ENCODE results near the gene SRGAP3.

SRGAP3 gene

DNA sequence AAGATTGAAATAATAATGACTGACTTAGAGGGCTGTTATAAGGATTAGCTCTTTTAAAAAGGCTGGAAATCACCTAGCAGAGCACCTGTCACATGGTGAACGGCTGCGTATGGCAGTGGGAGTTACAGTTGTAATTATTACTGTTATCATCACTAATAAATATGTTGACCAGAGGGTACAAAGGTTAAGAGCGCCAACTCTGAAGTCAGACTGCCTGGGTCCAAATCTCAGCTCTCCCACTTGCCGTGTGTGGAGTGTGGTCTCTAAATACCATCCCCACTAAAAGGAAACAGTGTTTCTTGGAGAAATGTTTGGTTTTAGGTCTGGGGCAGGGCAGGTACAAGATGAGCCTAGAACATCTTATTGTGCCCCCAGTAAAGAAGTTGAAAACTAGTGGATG, 280.2 kb downstream of the SRGAP3 start:
- H3K9me3 ChIP-seq (ENCODE audit: insufficient read depth, low read depth, low read length): no peaks in the 10 kb centered on the region
- 94% methylated on average over 2 of the region's 4 CpGs for WGBS
- H3K4me3 ChIP-seq (ENCODE audit: low read length): no peak overlapping the region
- peaks cover 10% of the 10 kb centered on the region for H3K4me1 ChIP-seq (ENCODE audit: insufficient read depth, low read length)
- no peaks in the 10 kb centered on the region for H3K36me3 ChIP-seq (ENCODE audit: insufficient read depth, low read length)
- 0 out of 2 replicates have a peak, but pooled peaks cover 2% of the 10 kb centered on the region for H3K27me3 ChIP-seq (ENCODE audit: insufficient read depth, low read length)
- H3K9ac ChIP-seq (ENCODE audit: low read depth, low read length): no peak overlapping the region
- no peak overlapping the region for H3K27ac ChIP-seq (ENCODE audit: low read depth, low read length)

DNA sequence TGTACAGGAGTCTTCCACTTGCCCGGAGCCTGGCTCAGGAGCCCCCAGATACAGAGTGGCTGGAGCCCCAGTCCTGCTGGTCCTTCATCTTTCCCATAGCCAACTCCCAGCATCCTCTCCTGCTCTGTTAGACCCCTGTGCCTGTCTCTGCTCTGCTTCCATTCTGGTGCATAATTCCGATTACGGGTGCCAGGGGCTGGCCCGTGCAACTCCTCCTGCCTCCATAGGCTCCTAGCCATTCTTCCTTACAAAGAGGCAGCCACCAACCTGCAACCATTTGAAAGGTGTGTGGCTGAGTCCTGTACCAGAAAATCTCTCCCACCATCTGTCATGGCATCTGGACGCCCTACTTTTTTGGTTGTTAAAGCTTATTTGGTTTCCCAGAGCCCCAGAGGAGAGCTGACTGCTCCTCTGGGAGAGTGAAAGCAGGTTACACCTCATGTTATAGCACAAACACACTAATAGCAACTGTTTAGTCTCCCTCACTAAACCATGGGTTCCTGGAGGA, 281.0 kb downstream of the SRGAP3 start:
- Histone ChIP-seq H3K36me3 (ENCODE audit: insufficient read depth, low read length) (no peaks in the 10 kb centered on the region), H3K9me3 (ENCODE audit: insufficient read depth, low read depth, low read length) (no peaks in the 10 kb centered on the region), H3K4me1 (ENCODE audit: insufficient read depth, low read length) (peaks cover 18% of the 10 kb centered on the region), H3K9ac (ENCODE audit: low read depth, low read length) (no peak overlapping the region), H3K27ac (ENCODE audit: low read depth, low read length) (no peak overlapping the region), H3K27me3 (ENCODE audit: insufficient read depth, low read length) (0 out of 2 replicates have a peak, but pooled peaks cover 2% of the 10 kb centered on the region), H3K4me3 (ENCODE audit: low read length) (no peak overlapping the region)
- 88% methylated on average over 5 of the region's 5 CpGs for WGBS

- Histone ChIP-seq H3K27ac (ENCODE audit: low read depth, low read length) (no peak overlapping the region), H3K9me3 (ENCODE audit: insufficient read depth, low read depth, low read length) (no peaks in the 10 kb centered on the region), H3K27me3 (ENCODE audit: insufficient read depth, low read length) (0 out of 2 replicates have a peak, but pooled peaks cover 2% of the 10 kb centered on the region), H3K36me3 (ENCODE audit: insufficient read depth, low read length) (no peaks in the 10 kb centered on the region), H3K9ac (ENCODE audit: low read depth, low read length) (no peak overlapping the region), H3K4me1 (ENCODE audit: insufficient read depth, low read length) (peaks cover 18% of the 10 kb centered on the region), H3K4me3 (ENCODE audit: low read length) (no peak overlapping the region)
- whole genome bisulfite sequencing: 89% methylated on average over 5 of the region's 5 CpGs
Observed at GRCh38 chr3:8967553-8967952, 281.9 kb downstream of the SRGAP3 start.

GRCh38 chr3:8966820-8967348, 282.6 kb downstream of the SRGAP3 start:
- H3K9ac ChIP-seq (ENCODE audit: low read depth, low read length): no peak overlapping the region

DNA sequence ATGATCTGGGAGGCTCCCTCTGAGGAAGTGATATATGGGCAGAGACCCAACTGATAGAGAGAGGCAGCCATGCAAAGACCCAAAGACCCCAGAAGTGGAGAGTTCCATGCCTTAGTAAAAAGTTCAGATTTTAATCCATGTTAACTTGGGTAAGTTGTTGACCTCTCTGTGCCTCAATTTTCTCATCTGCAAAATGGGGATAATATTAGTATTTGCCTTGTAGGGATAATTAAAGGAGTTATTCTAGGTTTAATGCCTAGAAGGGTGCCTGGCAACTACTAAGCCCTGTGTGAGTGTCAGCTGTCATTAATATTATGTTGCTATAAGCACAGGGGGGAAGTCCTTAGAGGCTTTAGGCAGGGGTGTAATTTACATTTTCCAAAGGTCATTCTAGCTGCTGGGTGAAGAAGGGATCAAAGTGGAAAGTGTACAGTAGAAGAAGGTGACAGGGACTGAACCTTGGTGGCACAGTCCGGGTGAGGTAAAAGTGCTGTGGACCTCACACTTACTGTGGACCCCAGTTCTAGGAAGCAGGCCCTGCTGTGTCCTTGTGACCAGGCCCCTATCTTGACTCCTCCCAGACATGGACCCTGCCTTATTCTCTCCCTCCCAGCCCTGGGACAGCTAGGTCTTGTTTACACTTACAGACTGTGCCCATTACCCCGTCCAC, 283.2 kb downstream of the SRGAP3 start:
- Histone ChIP-seq H3K4me3 (ENCODE audit: low read length) (no peak overlapping the region), H3K9me3 (ENCODE audit: insufficient read depth, low read depth, low read length) (no peaks in the 10 kb centered on the region), H3K27ac (ENCODE audit: low read depth, low read length) (no peak overlapping the region), H3K36me3 (ENCODE audit: insufficient read depth, low read length) (no peaks in the 10 kb centered on the region; the same call in 1 of the 2 replicates), H3K27me3 (ENCODE audit: insufficient read depth, low read length) (0 out of 2 replicates have a peak, but pooled peaks cover 2% of the 10 kb centered on the region), H3K4me1 (ENCODE audit: insufficient read depth, low read length) (peaks cover 18% of the 10 kb centered on the region), H3K9ac (ENCODE audit: low read depth, low read length) (no peak overlapping the region)
- 95% methylated on average over 2 of the region's 2 CpGs for WGBS

More at GRCh38 chr3:8966820-8967348, 282.6 kb downstream of the SRGAP3 start:
- no peaks in the 10 kb centered on the region for H3K36me3 ChIP-seq (ENCODE audit: insufficient read depth, low read length)
- no peaks in the 10 kb centered on the region for H3K9me3 ChIP-seq (ENCODE audit: insufficient read depth, low read depth, low read length)
- peaks cover 18% of the 10 kb centered on the region for H3K4me1 ChIP-seq (ENCODE audit: insufficient read depth, low read length)
- 85% methylated on average over 3 of the region's 3 CpGs for WGBS
- H3K27ac ChIP-seq (ENCODE audit: low read depth, low read length): no peak overlapping the region
- 0 out of 2 replicates have a peak, but pooled peaks cover 2% of the 10 kb centered on the region for H3K27me3 ChIP-seq (ENCODE audit: insufficient read depth, low read length)
- H3K4me3 ChIP-seq (ENCODE audit: low read length): no peak overlapping the region

DNA sequence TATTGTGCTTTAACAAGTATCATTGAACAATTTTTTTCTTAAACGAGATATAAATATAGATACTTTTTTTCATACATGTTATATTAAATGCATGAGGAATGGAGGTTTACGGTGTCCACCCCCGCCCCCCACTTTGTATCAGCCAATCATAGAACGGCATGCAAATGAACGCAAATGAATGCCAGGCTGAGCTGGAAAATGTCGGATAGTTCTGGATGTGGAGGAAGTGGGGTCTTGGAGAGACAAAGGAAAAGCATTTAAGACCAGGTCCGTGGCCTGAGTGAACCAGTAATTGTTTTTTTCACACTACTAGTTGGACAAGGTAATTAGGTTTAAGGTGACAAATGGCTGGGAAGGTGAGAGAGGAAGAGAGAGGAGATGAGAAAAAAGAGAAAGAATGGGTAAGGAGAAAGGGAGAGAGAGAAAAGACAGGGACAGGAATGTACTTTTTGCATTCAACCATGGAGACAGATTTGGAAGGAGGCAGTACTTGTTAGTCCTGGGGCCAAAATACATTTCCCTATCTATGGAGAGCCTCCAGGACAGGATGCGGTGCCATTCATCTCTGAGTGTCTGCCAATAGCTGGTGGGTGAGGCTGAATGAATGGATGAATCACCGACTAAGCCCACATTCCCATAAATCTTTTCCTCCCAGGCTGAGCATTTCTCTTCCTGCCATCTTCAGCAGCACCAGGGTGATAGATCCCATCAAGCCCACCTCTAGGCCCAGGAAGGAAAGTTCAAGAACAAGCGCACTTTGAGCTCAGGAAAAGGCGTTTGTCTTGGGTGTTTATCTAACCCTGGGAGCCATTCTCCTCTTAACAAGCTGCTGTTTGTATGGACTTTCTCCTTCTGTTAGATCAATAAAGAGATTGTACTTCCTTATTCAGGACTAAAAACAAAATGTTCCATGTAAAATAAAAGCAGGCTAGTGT, 284.7 kb downstream of the SRGAP3 start:
- H3K36me3 ChIP-seq (ENCODE audit: insufficient read depth, low read length): peaks cover 3% of the 10 kb centered on the region; the same call in 1 of the 2 replicates
- H3K9me3 ChIP-seq (ENCODE audit: insufficient read depth, low read depth, low read length): no peaks in the 10 kb centered on the region
- peak overlapping the region; percentile 64; the same call in 1 of the 2 replicates for H3K9ac ChIP-seq (ENCODE audit: low read depth, low read length)
- H3K4me3 ChIP-seq (ENCODE audit: low read length): no peak overlapping the region
- no peaks in the 10 kb centered on the region for H3K27me3 ChIP-seq (ENCODE audit: insufficient read depth, low read length)
- peak overlapping the region; percentile 82 for H3K27ac ChIP-seq (ENCODE audit: low read depth, low read length)
- WGBS: 58% methylated on average over 10 of the region's 11 CpGs
- peaks cover 18% of the 10 kb centered on the region for H3K4me1 ChIP-seq (ENCODE audit: insufficient read depth, low read length)

GRCh38 chr3:8963137-8963853, 286.2 kb downstream of the SRGAP3 start, which contains the start of gene RAD18:
TSS of gene RAD18 (minus strand) at chr3:8963472. CDS start at chr3:8963385, 87 bp downstream.
- Histone ChIP-seq H3K9me3 (ENCODE audit: insufficient read depth, low read depth, low read length) (no peaks in the 10 kb centered on the region), H3K9ac (ENCODE audit: low read depth, low read length) (peak within 1 kb of the TSS; percentile 75), H3K27me3 (ENCODE audit: insufficient read depth, low read length) (no peaks in the 10 kb centered on the region), H3K4me1 (ENCODE audit: insufficient read depth, low read length) (peaks cover 18% of the 10 kb centered on the region), H3K27ac (ENCODE audit: low read depth, low read length) (peak within 1 kb of the TSS; percentile 82; the same call in 1 of the 2 replicates), H3K36me3 (ENCODE audit: insufficient read depth, low read length) (peaks cover 15% of the 10 kb centered on the region), H3K4me3 (ENCODE audit: low read length) (peak within 1 kb of the TSS; percentile 77)
- WGBS: 5% methylated on average over 45 of the region's 45 CpGs

DNA sequence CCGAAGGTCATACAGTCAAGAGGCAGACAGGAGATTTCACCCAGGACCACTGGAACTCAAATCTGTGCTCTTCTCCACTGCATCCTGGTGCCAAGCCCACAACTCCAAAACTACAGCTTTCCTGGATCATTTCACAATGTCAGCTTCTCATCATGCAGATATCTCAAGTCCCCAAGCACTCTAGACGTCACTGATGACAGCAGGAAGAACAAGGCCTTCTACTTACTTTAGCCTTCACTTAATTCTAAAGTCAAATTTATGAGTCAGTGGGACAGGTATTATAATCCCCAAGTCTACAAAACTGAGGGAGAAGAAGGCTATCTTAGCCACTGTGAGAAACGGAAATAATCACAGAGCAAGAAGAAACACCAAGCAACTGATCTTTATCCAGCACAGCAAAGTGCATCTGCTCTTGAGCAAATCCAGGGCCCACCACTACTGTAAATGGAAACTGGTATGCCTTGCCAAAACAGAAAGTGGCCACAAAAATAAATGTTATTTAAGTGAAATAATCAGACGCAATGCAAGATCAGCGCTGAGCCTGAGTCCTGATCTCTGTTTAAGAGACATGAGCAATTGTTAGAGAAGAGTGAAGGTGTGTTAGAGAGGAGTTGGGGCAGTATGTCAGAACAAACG, 287.1 kb downstream of the SRGAP3 start:
- no peaks in the 10 kb centered on the region for H3K9me3 ChIP-seq (ENCODE audit: insufficient read depth, low read depth, low read length)
- no peaks in the 10 kb centered on the region for H3K27me3 ChIP-seq (ENCODE audit: insufficient read depth, low read length)
- peak overlapping the region; percentile 77 for H3K4me3 ChIP-seq (ENCODE audit: low read length)
- H3K27ac ChIP-seq (ENCODE audit: low read depth, low read length): no peak overlapping the region
- H3K36me3 ChIP-seq (ENCODE audit: insufficient read depth, low read length): peaks cover 25% of the 10 kb centered on the region
- peaks cover 18% of the 10 kb centered on the region for H3K4me1 ChIP-seq (ENCODE audit: insufficient read depth, low read length)
- peak overlapping the region; percentile 75 for H3K9ac ChIP-seq (ENCODE audit: low read depth, low read length)
- 42% methylated on average over 6 of the region's 6 CpGs for WGBS

DNA sequence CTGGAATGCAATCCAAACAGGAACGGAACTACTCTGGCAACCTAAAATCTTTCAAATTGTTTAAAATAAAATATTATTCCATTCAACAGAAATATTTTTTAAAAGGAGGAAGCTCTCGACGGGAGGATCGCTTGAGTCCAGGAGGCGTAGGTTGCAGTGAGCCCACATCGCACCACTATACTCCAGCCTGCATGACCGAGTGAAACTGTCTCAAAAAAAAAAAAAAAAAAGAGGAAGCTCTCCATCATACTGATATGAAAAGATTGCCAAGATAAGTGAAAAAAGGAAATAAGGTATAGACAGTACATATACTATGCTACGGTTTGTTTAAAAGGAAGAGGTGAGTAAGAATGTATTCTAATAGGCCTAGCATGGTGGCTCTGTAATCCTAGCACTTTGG, 289.8 kb downstream of the SRGAP3 start:
- no peaks in the 10 kb centered on the region for H3K9me3 ChIP-seq (ENCODE audit: insufficient read depth, low read depth, low read length)
- over 99% methylated on average over 7 of the region's 8 CpGs for WGBS
- H3K27me3 ChIP-seq (ENCODE audit: insufficient read depth, low read length): no peaks in the 10 kb centered on the region
- H3K4me3 ChIP-seq (ENCODE audit: low read length): no peak overlapping the region
- H3K27ac ChIP-seq (ENCODE audit: low read depth, low read length): no peak overlapping the region
- H3K36me3 ChIP-seq (ENCODE audit: insufficient read depth, low read length): peaks cover 40% of the 10 kb centered on the region
- H3K9ac ChIP-seq (ENCODE audit: low read depth, low read length): no peak overlapping the region
- H3K4me1 ChIP-seq (ENCODE audit: insufficient read depth, low read length): peaks cover 12% of the 10 kb centered on the region
